ENCODE data around the gene C22orf42.

C22orf42 gene

DNA sequence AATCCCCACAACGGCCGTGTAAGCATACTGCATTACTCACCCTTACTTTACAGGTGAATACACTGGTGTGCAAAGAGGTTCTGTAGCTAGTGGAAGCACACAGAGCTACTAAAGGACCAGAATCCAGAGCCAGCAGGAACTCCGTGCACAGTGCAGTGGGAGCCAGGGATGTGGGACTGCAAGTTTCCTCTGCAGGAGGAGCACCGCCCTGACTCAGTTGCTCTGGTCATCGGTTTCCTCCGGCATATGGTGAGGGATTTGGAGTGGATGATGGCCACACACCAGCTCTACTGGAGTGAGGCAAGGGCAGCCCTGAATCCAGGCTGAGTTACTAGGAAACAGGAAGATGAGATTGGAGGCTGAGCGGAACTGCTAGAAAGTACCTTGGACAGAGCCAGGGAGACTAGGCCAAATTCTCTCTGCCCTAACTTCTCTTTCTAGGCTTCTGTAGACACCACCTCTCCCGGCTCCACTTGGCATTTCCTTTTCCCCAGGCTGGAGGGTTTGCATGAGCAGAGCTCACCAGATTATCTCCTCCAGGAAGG, 18.2 kb upstream of the C22orf42 start:
- no peaks in the 10 kb centered on the region for H3K36me3 ChIP-seq (ENCODE audit: insufficient read depth, low read length)
- no peak overlapping the region for H3K27ac ChIP-seq (ENCODE audit: low read depth, low read length, poor library complexity, severe bottlenecking)
- no peak overlapping the region for H3K9ac ChIP-seq (ENCODE audit: low read length)
- no peak overlapping the region for H3K4me3 ChIP-seq (ENCODE audit: low read depth, low read length, poor library complexity, severe bottlenecking)
- no peaks in the 10 kb centered on the region for H3K9me3 ChIP-seq (ENCODE audit: low read length)
- TF ChIP-seq CTCF (IDR thresholded peaks at IDR 0.05; ENCODE audit: low read length) (no peak), EZH2 (IDR thresholded peaks at IDR 0.05; ENCODE audit: borderline replicate concordance, low read length) (no peak)
- H3K79me2 ChIP-seq (ENCODE audit: insufficient read depth, low read length) = no peaks in the 10 kb centered on the region
- no peaks in the 10 kb centered on the region for H4K20me1 ChIP-seq (ENCODE audit: insufficient read depth, low read length)
- H3K27me3 ChIP-seq (ENCODE audit: insufficient read depth, low read length) = 0 out of 2 replicates have a peak, but pooled peaks cover 3% of the 10 kb centered on the region
- no peak overlapping the region for H3K4me2 ChIP-seq (ENCODE audit: low read length)
- no peaks in the 10 kb centered on the region for H3F3A ChIP-seq (ENCODE audit: insufficient read depth, low read length)
- no peaks in the 10 kb centered on the region for H3K4me1 ChIP-seq (ENCODE audit: insufficient read depth, low read length, severe bottlenecking)
- no peaks in the 10 kb centered on the region for H3K9me2 ChIP-seq (ENCODE audit: low read depth, low read length)
- H2AFZ ChIP-seq (ENCODE audit: low read length) = no peak overlapping the region

DNA sequence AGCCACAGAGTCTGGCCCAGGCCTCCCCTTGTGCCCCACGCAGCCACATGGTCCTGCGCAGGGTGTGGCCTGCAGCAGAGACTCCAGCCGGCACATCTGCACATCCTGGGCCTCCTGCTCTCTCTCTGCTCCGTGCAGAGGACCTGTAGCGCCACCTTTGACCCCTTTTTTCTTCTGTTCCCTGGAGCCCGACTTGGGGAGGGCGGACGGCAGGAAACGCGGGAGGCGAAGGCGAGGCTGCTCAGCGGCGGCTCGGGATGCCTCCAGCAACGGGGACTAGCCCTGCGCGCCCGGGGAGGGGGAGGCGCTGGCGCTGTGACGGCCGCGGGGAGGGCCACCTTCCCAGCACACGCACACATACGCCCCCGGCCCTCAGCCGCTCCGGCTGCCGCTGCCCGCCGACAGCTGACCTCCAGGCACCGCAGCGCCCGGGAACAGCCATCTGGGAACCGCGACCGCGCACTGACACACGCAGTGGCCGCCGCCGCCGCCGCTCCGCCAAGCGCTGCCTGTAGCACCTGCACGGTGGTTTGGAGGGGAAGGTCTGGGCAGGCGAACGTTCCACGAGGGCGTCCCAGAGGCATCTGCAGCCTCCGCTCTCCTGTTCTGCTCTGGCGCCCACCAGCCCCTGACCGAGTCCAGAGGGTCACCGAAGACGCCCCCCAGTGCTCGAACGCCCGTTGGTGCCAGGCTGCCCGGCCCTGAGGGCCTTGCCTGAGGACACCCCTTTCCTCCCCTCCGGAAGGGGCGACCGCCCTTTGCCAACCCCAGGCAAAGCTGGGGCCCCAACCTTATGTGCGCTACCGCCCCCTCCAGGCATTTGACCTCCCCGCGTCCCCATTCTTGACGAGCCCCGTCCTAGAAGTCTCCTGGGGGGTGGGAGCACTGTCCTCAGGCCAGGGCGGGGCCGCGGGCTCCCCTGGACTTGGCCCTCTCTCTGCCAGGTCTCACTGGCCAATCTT, 16.9 kb upstream of the C22orf42 start:
- Histone ChIP-seq H3K4me2 (ENCODE audit: low read length) (no peak overlapping the region), H2AFZ (ENCODE audit: low read length) (no peak overlapping the region), H3K4me1 (ENCODE audit: insufficient read depth, low read length, severe bottlenecking) (no peaks in the 10 kb centered on the region), H3F3A (ENCODE audit: insufficient read depth, low read length) (no peaks in the 10 kb centered on the region), H3K27me3 (ENCODE audit: insufficient read depth, low read length) (0 out of 2 replicates have a peak, but pooled peaks cover 3% of the 10 kb centered on the region), H3K4me3 (ENCODE audit: low read depth, low read length, poor library complexity, severe bottlenecking) (no peak overlapping the region), H3K9me3 (ENCODE audit: low read length) (no peaks in the 10 kb centered on the region), H4K20me1 (ENCODE audit: insufficient read depth, low read length) (no peaks in the 10 kb centered on the region), H3K27ac (ENCODE audit: low read depth, low read length, poor library complexity, severe bottlenecking) (no peak overlapping the region), H3K9ac (ENCODE audit: low read length) (no peak overlapping the region), H3K79me2 (ENCODE audit: insufficient read depth, low read length) (no peaks in the 10 kb centered on the region), H3K9me2 (ENCODE audit: low read depth, low read length) (no peaks in the 10 kb centered on the region), H3K36me3 (ENCODE audit: insufficient read depth, low read length) (no peaks in the 10 kb centered on the region)
- no peak for TF ChIP-seq CTCF (IDR thresholded peaks at IDR 0.05; ENCODE audit: low read length)
- no peak for TF ChIP-seq EZH2 (IDR thresholded peaks at IDR 0.05; ENCODE audit: borderline replicate concordance, low read length)

DNA sequence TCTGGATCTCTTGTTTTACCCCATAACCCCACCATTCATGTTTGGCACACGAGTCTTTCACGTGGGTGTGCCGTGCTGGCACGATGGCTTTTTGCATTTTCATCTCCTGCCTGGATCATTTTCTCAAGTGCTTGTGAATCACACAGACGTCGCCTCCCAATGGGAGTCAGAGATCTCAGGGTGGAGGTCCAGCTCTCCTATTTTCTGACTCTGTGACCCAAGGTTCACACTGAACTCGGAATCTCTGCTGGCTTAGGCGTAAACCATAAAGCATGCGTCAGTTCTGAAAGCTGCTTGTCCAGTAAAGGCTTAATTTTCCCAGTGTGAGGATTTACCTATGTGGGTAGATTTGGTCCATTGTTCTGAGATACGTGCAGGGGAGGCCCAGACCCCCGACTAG, 16.0 kb upstream of the C22orf42 start:
- H3K9me2 ChIP-seq (ENCODE audit: low read depth, low read length) = no peaks in the 10 kb centered on the region
- H3K4me1 ChIP-seq (ENCODE audit: insufficient read depth, low read length, severe bottlenecking) = no peaks in the 10 kb centered on the region
- 0 out of 2 replicates have a peak, but pooled peaks cover 3% of the 10 kb centered on the region for H3K27me3 ChIP-seq (ENCODE audit: insufficient read depth, low read length)
- H2AFZ ChIP-seq (ENCODE audit: low read length) = no peak overlapping the region
- no peaks in the 10 kb centered on the region for H4K20me1 ChIP-seq (ENCODE audit: insufficient read depth, low read length)
- no peaks in the 10 kb centered on the region for H3F3A ChIP-seq (ENCODE audit: insufficient read depth, low read length)
- no peak overlapping the region for H3K4me3 ChIP-seq (ENCODE audit: low read depth, low read length, poor library complexity, severe bottlenecking)
- H3K4me2 ChIP-seq (ENCODE audit: low read length) = no peak overlapping the region
- TF ChIP-seq CTCF (IDR thresholded peaks at IDR 0.05; ENCODE audit: low read length) (no peak), EZH2 (IDR thresholded peaks at IDR 0.05; ENCODE audit: borderline replicate concordance, low read length) (no peak)
- no peak overlapping the region for H3K9ac ChIP-seq (ENCODE audit: low read length)
- H3K9me3 ChIP-seq (ENCODE audit: low read length) = no peaks in the 10 kb centered on the region
- H3K27ac ChIP-seq (ENCODE audit: low read depth, low read length, poor library complexity, severe bottlenecking) = no peak overlapping the region
- H3K36me3 ChIP-seq (ENCODE audit: insufficient read depth, low read length) = no peaks in the 10 kb centered on the region
- H3K79me2 ChIP-seq (ENCODE audit: insufficient read depth, low read length) = no peaks in the 10 kb centered on the region
